HEK293 (cell line): ENCODE data around the gene PLEKHF1.

Source experiments
- HOXC10 ChIP-seq: sonication (generic); formaldehyde crosslinking; IDR thresholded peaks from 2 replicates; pipeline ENCODE4 v1.8.1; 2023; ENCODE audit warnings: mild to moderate bottlenecking, missing genetic modification reagents
- YY1 ChIP-seq: fragments of 450-650 bp; formaldehyde crosslinking; IDR thresholded peaks from 2 replicates; pipeline ENCODE4 v1.5.1; 2018; ENCODE audit warnings: missing biosample characterization, missing genetic modification characterization
- ZBTB7A ChIP-seq: fragments of 450-650 bp; formaldehyde crosslinking; IDR thresholded peaks from 2 replicates; pipeline ENCODE4 v1.5.1; 2016; ENCODE audit warnings: low read depth, missing biosample characterization, missing genetic modification characterization
- ZFP3 ChIP-seq: fragments of 450-650 bp; formaldehyde crosslinking; IDR thresholded peaks from 2 replicates; pipeline ENCODE4 v1.5.1; 2016; ENCODE audit warnings: low read depth, missing biosample characterization, missing genetic modification characterization
- ZNF146 ChIP-seq: fragments of 450-650 bp; formaldehyde crosslinking; IDR thresholded peaks from 2 replicates; pipeline ENCODE4 v1.5.1; 2016; ENCODE audit warnings: missing biosample characterization, missing genetic modification characterization
- ZNF16 ChIP-seq: fragments of 450-650 bp; formaldehyde crosslinking; IDR thresholded peaks from 2 replicates; pipeline ENCODE4 v1.5.1; 2016; ENCODE audit warnings: low read depth, missing biosample characterization, missing genetic modification characterization
- ZNF184 ChIP-seq: fragments of 450-650 bp; IDR thresholded peaks from 2 replicates; pipeline ENCODE4 v1.5.1; 2018; ENCODE audit warnings: missing biosample characterization, mild to moderate bottlenecking, missing genetic modification characterization
- ZNF248 ChIP-seq: fragments of 450-650 bp; formaldehyde crosslinking; IDR thresholded peaks from 2 replicates; pipeline ENCODE4 v1.5.1; 2017; ENCODE audit warnings: missing biosample characterization, missing genetic modification characterization
- ZNF366 ChIP-seq: fragments of 450-650 bp; formaldehyde crosslinking; conservative IDR thresholded peaks from 2 replicates; pipeline ENCODE4 v1.5.1; 2016; ENCODE audit warnings: missing biosample characterization, missing genetic modification characterization
- ZNF404 ChIP-seq: fragments of 450-650 bp; formaldehyde crosslinking; IDR thresholded peaks from 2 replicates; pipeline ENCODE4 v1.5.1; 2017; ENCODE audit warnings: missing biosample characterization, missing genetic modification characterization
- ZNF416 ChIP-seq: fragments of 450-650 bp; formaldehyde crosslinking; IDR thresholded peaks from 2 replicates; pipeline ENCODE4 v1.5.1; 2016; ENCODE audit warnings: missing biosample characterization, missing genetic modification characterization
- ZNF423 ChIP-seq: fragments of 450-650 bp; formaldehyde crosslinking; IDR thresholded peaks from 2 replicates; pipeline ENCODE4 v1.5.1; 2016; ENCODE audit warnings: missing biosample characterization, missing genetic modification characterization
- ZNF473 ChIP-seq: fragments of 450-650 bp; formaldehyde crosslinking; IDR thresholded peaks from 2 replicates; pipeline ENCODE4 v1.5.1; 2017; ENCODE audit warnings: missing biosample characterization, missing genetic modification characterization
- ZNF544 ChIP-seq: fragments of 450-650 bp; formaldehyde crosslinking; IDR thresholded peaks from 2 replicates; pipeline ENCODE4 v1.5.0; 2017; ENCODE audit warnings: missing biosample characterization, missing genetic modification characterization
- ZNF548 ChIP-seq: fragments of 450-650 bp; formaldehyde crosslinking; IDR thresholded peaks from 2 replicates; pipeline ENCODE4 v1.5.1; 2016; ENCODE audit warnings: missing biosample characterization, missing genetic modification characterization
- ZNF677 ChIP-seq: fragments of 450-650 bp; IDR thresholded peaks from 2 replicates; pipeline ENCODE4 v1.5.0; 2018; ENCODE audit warnings: missing biosample characterization, mild to moderate bottlenecking, missing genetic modification characterization, moderate library complexity
- ZNF707 ChIP-seq: fragments of 450-650 bp; formaldehyde crosslinking; IDR thresholded peaks from 2 replicates; pipeline ENCODE4 v1.5.1; 2016; ENCODE audit warnings: missing biosample characterization, missing genetic modification characterization
- ZNF776 ChIP-seq: fragments of 450-650 bp; formaldehyde crosslinking; IDR thresholded peaks from 2 replicates; pipeline ENCODE4 v1.5.0; 2017; ENCODE audit warnings: missing biosample characterization, missing genetic modification characterization, borderline replicate concordance
- ZNF785 ChIP-seq: fragments of 450-650 bp; formaldehyde crosslinking; IDR thresholded peaks from 2 replicates; pipeline ENCODE4 v1.5.1; 2016; ENCODE audit warnings: missing biosample characterization, missing genetic modification characterization
- ZNF830 ChIP-seq: fragments of 450-650 bp; IDR thresholded peaks from 2 replicates; pipeline ENCODE4 v1.5.0; 2018; ENCODE audit warnings: missing biosample characterization, missing genetic modification characterization, low read depth, mild to moderate bottlenecking, moderate library complexity
- ZSCAN23 ChIP-seq: fragments of 450-650 bp; formaldehyde crosslinking; IDR thresholded peaks from 2 replicates; pipeline ENCODE4 v1.5.1; 2016; ENCODE audit warnings: missing biosample characterization, missing genetic modification characterization
- TF ChIP-seq, protein P1 (sequence below): fragments of 450-650 bp; formaldehyde crosslinking; optimal IDR thresholded peaks from 2 replicates; pipeline ENCODE3; 2016; ENCODE audit warnings: missing biosample characterization, mild to moderate bottlenecking, missing genetic modification characterization
- TF ChIP-seq, protein P2 (sequence below): fragments of 450-650 bp; formaldehyde crosslinking; IDR thresholded peaks from 2 replicates; pipeline ENCODE4 v1.5.1; 2017; ENCODE audit warnings: missing biosample characterization, missing genetic modification characterization
- TF ChIP-seq, protein P3 (sequence below): fragments of 450-650 bp; formaldehyde crosslinking; IDR thresholded peaks from 2 replicates; pipeline ENCODE4 v1.5.1; 2016; ENCODE audit warnings: missing biosample characterization, missing genetic modification characterization
- TF ChIP-seq, protein P4 (sequence below): fragments of 450-650 bp; formaldehyde crosslinking; IDR thresholded peaks from 2 replicates; pipeline ENCODE4 v1.5.1; 2016; ENCODE audit warnings: missing biosample characterization, missing genetic modification characterization, low read depth
- TF ChIP-seq, protein P5 (sequence below): fragments of 450-650 bp; formaldehyde crosslinking; IDR thresholded peaks from 2 replicates; pipeline ENCODE4 v1.5.1; 2016; ENCODE audit warnings: missing biosample characterization, missing genetic modification characterization
- TF ChIP-seq, protein P6 (sequence below): fragments of 450-650 bp; formaldehyde crosslinking; IDR thresholded peaks from 2 replicates; pipeline ENCODE4 v1.5.1; 2016; ENCODE audit warnings: missing biosample characterization, missing genetic modification characterization
- TF ChIP-seq, protein P7 (sequence below): fragments of 450-650 bp; formaldehyde crosslinking; IDR thresholded peaks from 2 replicates; pipeline ENCODE4 v1.5.1; 2016; ENCODE audit warnings: missing biosample characterization, missing genetic modification characterization

The PLEKHF1 gene

DNA sequence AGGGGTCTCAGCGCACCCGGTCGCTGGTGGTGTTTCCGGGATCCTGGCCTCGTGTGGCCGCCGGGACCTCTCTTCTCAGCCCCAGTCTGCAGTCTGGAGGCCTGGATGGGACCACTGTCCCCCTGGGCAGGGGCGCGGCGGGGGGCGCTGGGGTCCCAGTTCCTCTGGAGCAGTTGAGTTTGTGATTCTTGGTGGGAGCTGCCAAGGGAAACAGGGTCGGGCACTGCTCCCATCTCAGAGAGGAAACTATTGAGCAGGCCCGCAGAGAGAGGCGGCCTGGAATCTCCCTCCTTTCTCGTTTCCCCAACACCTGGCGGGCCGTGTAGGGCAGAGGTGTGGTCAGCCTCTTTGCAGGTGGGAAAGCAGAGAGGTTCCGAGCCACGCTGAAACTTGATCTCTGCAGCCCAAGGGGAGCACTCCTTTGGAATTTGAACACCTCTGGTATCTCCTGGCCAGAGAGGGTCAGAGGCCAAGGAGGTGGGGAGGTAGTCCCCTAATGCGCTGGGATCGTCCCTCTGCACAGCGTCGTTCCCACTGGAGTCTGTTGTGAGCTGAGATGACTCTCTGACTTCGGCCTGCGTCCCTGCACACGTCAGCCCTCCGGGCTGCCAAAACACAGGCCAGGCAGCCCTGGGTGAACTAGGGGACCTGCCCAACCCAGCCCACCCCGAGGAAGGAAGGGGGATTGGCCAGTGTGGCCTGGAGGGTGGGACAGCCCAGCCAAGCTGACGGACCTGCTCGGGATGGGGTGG lies 741 bp downstream of the PLEKHF1 start (continued):
- TF ChIP-seq, protein P1, sequence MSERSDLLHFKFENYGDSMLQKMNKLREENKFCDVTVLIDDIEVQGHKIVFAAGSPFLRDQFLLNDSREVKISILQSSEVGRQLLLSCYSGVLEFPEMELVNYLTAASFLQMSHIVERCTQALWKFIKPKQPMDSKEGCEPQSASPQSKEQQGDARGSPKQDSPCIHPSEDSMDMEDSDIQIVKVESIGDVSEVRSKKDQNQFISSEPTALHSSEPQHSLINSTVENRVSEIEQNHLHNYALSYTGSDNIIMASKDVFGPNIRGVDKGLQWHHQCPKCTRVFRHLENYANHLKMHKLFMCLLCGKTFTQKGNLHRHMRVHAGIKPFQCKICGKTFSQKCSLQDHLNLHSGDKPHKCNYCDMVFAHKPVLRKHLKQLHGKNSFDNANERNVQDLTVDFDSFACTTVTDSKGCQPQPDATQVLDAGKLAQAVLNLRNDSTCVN (tag by site-specific recombination), result peak; percentile 38
- TF ChIP-seq ZNF776 (tag by site-specific recombination) (no peak), HOXC10 (CRISPR knock-in tag) (no peak), ZNF473 (tag by site-specific recombination) (no peak), YY1 (tag by site-specific recombination) (no peak), ZNF707 (tag by site-specific recombination) (no peak), ZNF366 (tag by site-specific recombination) (no peak; the same call in 1 of the 2 replicates), ZNF544 (tag by site-specific recombination) (no peak), ZNF404 (tag by site-specific recombination) (no peak), ZNF830 (no peak), ZNF16 (tag by site-specific recombination) (no peak), ZNF677 (tag by site-specific recombination) (no peak), ZNF548 (no peak), ZFP3 (no peak), ZNF423 (tag by site-specific recombination) (no peak), ZNF184 (tag by site-specific recombination) (no peak), ZSCAN23 (tag by site-specific recombination) (no peak), ZBTB7A (tag by site-specific recombination) (no peak; the same call in none of the 2 replicates), ZNF248 (tag by site-specific recombination) (no peak), ZNF146 (no peak), ZNF785 (tag by site-specific recombination) (no peak), ZNF416 (tag by site-specific recombination) (no peak)
- TF ChIP-seq, protein P2, sequence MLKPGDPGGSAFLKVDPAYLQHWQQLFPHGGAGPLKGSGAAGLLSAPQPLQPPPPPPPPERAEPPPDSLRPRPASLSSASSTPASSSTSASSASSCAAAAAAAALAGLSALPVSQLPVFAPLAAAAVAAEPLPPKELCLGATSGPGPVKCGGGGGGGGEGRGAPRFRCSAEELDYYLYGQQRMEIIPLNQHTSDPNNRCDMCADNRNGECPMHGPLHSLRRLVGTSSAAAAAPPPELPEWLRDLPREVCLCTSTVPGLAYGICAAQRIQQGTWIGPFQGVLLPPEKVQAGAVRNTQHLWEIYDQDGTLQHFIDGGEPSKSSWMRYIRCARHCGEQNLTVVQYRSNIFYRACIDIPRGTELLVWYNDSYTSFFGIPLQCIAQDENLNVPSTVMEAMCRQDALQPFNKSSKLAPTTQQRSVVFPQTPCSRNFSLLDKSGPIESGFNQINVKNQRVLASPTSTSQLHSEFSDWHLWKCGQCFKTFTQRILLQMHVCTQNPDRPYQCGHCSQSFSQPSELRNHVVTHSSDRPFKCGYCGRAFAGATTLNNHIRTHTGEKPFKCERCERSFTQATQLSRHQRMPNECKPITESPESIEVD (tag by site-specific recombination), result no peak
- TF ChIP-seq, protein P3, sequence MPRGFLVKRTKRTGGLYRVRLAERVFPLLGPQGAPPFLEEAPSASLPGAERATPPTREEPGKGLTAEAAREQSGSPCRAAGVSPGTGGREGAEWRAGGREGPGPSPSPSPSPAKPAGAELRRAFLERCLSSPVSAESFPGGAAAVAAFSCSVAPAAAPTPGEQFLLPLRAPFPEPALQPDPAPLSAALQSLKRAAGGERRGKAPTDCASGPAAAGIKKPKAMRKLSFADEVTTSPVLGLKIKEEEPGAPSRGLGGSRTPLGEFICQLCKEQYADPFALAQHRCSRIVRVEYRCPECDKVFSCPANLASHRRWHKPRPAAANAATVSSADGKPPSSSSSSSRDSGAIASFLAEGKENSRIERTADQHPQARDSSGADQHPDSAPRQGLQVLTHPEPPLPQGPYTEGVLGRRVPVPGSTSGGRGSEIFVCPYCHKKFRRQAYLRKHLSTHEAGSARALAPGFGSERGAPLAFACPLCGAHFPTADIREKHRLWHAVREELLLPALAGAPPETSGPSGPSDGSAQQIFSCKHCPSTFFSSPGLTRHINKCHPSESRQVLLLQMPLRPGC (tag by site-specific recombination), result peak; percentile 3; the same call in 1 of the 2 replicates
- TF ChIP-seq, protein P4, sequence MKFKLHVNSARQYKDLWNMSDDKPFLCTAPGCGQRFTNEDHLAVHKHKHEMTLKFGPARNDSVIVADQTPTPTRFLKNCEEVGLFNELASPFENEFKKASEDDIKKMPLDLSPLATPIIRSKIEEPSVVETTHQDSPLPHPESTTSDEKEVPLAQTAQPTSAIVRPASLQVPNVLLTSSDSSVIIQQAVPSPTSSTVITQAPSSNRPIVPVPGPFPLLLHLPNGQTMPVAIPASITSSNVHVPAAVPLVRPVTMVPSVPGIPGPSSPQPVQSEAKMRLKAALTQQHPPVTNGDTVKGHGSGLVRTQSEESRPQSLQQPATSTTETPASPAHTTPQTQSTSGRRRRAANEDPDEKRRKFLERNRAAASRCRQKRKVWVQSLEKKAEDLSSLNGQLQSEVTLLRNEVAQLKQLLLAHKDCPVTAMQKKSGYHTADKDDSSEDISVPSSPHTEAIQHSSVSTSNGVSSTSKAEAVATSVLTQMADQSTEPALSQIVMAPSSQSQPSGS, result no peak
- TF ChIP-seq, protein P5, sequence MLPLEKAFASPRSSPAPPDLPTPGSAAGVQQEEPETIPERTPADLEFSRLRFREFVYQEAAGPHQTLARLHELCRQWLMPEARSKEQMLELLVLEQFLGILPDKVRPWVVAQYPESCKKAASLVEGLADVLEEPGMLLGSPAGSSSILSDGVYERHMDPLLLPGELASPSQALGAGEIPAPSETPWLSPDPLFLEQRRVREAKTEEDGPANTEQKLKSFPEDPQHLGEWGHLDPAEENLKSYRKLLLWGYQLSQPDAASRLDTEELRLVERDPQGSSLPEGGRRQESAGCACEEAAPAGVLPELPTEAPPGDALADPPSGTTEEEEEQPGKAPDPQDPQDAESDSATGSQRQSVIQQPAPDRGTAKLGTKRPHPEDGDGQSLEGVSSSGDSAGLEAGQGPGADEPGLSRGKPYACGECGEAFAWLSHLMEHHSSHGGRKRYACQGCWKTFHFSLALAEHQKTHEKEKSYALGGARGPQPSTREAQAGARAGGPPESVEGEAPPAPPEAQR (tag by site-specific recombination), result no peak
- TF ChIP-seq, protein P6, sequence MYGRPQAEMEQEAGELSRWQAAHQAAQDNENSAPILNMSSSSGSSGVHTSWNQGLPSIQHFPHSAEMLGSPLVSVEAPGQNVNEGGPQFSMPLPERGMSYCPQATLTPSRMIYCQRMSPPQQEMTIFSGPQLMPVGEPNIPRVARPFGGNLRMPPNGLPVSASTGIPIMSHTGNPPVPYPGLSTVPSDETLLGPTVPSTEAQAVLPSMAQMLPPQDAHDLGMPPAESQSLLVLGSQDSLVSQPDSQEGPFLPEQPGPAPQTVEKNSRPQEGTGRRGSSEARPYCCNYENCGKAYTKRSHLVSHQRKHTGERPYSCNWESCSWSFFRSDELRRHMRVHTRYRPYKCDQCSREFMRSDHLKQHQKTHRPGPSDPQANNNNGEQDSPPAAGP (tag by site-specific recombination), result peak; percentile 59; the same call in 1 of the 2 replicates
- TF ChIP-seq, protein P7, sequence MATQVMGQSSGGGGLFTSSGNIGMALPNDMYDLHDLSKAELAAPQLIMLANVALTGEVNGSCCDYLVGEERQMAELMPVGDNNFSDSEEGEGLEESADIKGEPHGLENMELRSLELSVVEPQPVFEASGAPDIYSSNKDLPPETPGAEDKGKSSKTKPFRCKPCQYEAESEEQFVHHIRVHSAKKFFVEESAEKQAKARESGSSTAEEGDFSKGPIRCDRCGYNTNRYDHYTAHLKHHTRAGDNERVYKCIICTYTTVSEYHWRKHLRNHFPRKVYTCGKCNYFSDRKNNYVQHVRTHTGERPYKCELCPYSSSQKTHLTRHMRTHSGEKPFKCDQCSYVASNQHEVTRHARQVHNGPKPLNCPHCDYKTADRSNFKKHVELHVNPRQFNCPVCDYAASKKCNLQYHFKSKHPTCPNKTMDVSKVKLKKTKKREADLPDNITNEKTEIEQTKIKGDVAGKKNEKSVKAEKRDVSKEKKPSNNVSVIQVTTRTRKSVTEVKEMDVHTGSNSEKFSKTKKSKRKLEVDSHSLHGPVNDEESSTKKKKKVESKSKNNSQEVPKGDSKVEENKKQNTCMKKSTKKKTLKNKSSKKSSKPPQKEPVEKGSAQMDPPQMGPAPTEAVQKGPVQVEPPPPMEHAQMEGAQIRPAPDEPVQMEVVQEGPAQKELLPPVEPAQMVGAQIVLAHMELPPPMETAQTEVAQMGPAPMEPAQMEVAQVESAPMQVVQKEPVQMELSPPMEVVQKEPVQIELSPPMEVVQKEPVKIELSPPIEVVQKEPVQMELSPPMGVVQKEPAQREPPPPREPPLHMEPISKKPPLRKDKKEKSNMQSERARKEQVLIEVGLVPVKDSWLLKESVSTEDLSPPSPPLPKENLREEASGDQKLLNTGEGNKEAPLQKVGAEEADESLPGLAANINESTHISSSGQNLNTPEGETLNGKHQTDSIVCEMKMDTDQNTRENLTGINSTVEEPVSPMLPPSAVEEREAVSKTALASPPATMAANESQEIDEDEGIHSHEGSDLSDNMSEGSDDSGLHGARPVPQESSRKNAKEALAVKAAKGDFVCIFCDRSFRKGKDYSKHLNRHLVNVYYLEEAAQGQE, result no peak; the same call in 1 of the 2 replicates
